ENCODE results near the gene BMPR2. TPM values are rescaled to one million over a fixed set of nuclear protein-coding genes. Genes with fewer than 3 reads are reported as not detected.

The BMPR2 gene
- polyA plus RNA-seq, 1 of the 3 experiments (the other 2 are of a cell fraction) = 10.2 TPM

- WGBS (ENCODE audit: low lambda C conversion rate) = 1% methylated on average over 48 of the region's 69 CpGs
- CTCF ChIA-PET = interaction anchor here (0.7 to 1.8 kb wide), 2 partner anchors 98 to 102 kb away, joined by 3 to 8 read pairs; no protein-coding TSS in a partner anchor
Observed at GRCh38 chr2:202376460-202377206, 506 bp downstream of the BMPR2 start.

GRCh38 chr2:202377207-202377761 lies 1.2 kb downstream of the BMPR2 start:
- Histone ChIP-seq H3K27ac (ENCODE audit: low read depth in 2 of 2, low read length in 1 of 2) (peak overlapping the region; percentile 94 to 99), H3F3A (replicated peaks; ENCODE audit: insufficient read depth) (peaks cover 36% of the 10 kb centered on the region), H3K4me3 (ENCODE audit: low read depth in 2 of 2, low read length in 1 of 2) (peak overlapping the region; percentile 93 to 97), H3K4me2 (peak overlapping the region; percentile 76), H3K4me1 (ENCODE audit: control insufficient read depth in 1 of 2, insufficient read depth in 2 of 2, low read depth in 1 of 2, low read length in 1 of 2) (peaks cover 10 to 17% of the 10 kb centered on the region in 2 experiments; a peak in 3 of 4 replicates), H4K20me1 (ENCODE audit: insufficient read depth) (peaks cover 56% of the 10 kb centered on the region), H3K9me2 (no peaks in the 10 kb centered on the region), H3K36me3 (replicated peaks in 1 of 2; ENCODE audit: control insufficient read depth in 1 of 2, insufficient read depth in 2 of 2, low read length in 1 of 2) (peaks cover 0 to 9% of the 10 kb centered on the region in 2 experiments), H2AFZ (ENCODE audit: low read depth) (no peak overlapping the region; the same call in 1 of the 2 replicates), H3K27me3 (ENCODE audit: insufficient read depth) (no peaks in the 10 kb centered on the region), H3K9ac (peak overlapping the region; percentile 98), H3K9me3 (no peaks in the 10 kb centered on the region), H3K79me2 (ENCODE audit: insufficient read depth) (peaks cover 70% of the 10 kb centered on the region)
- ChIA-PET CTCF (interaction anchor here (0.7 to 1.8 kb wide), 2 partner anchors 98 to 102 kb away, joined by 3 to 8 read pairs; no protein-coding TSS in a partner anchor), POLR2A (interaction anchor here (0.7 kb wide), 1 partner anchor 1413 kb away, joined by 3 read pairs; no protein-coding TSS in a partner anchor)
- under 1% methylated on average over 28 of the region's 38 CpGs for WGBS (ENCODE audit: low lambda C conversion rate)
- TF ChIP-seq SIN3A (IDR thresholded peaks at IDR 0.05; ENCODE audit: borderline replicate concordance, low read depth, low read length) (peak; percentile 48; the same call in 1 of the 2 replicates), USF2 (IDR thresholded peaks at IDR 0.05; ENCODE audit: borderline replicate concordance, low read depth, low read length) (no peak), REST (IDR thresholded peaks at IDR 0.05; ENCODE audit: low read depth, low read length) (peak; percentile 79)
- DNase-seq = peak; percentile 65

More at GRCh38 chr2:202376460-202377206, 506 bp downstream of the BMPR2 start:
- POLR2A ChIA-PET = no interaction called here
- Histone ChIP-seq H3K36me3 (replicated peaks in 1 of 2; ENCODE audit: control insufficient read depth in 1 of 2, insufficient read depth in 2 of 2, low read length in 1 of 2) (peaks cover 0 to 9% of the 10 kb centered on the region in 2 experiments), H3K27ac (ENCODE audit: low read depth in 2 of 2, low read length in 1 of 2) (peak overlapping the region; percentile 94 to 99), H3K4me1 (ENCODE audit: control insufficient read depth in 1 of 2, insufficient read depth in 2 of 2, low read depth in 1 of 2, low read length in 1 of 2) (peaks cover 10 to 17% of the 10 kb centered on the region in 2 experiments; a peak in 3 of 4 replicates), H3K79me2 (ENCODE audit: insufficient read depth) (peaks cover 64% of the 10 kb centered on the region), H3K4me2 (peak overlapping the region; percentile 76), H3K9me3 (no peaks in the 10 kb centered on the region), H3K9ac (peak overlapping the region; percentile 98), H3K27me3 (ENCODE audit: insufficient read depth) (no peaks in the 10 kb centered on the region), H3K9me2 (no peaks in the 10 kb centered on the region), H2AFZ (ENCODE audit: low read depth) (peak overlapping the region; percentile 67; the same call in 1 of the 2 replicates), H4K20me1 (ENCODE audit: insufficient read depth) (peaks cover 49% of the 10 kb centered on the region), H3K4me3 (ENCODE audit: low read depth in 2 of 2, low read length in 1 of 2) (peak overlapping the region; percentile 93 to 97), H3F3A (replicated peaks; ENCODE audit: insufficient read depth) (peaks cover 36% of the 10 kb centered on the region)
- TF ChIP-seq YY1 (IDR thresholded peaks at IDR 0.05; ENCODE audit: low read depth) (peak; percentile 34; the same call in 1 of the 2 replicates), MAX (IDR thresholded peaks at IDR 0.05; ENCODE audit: low read depth) (no peak), TAF1 (IDR thresholded peaks at IDR 0.05; ENCODE audit: borderline replicate concordance, low read depth, low read length) (0 out of 2 replicates have a peak, but pooled peaks have one; percentile 23)
- peak; percentile 66 for DNase-seq
